Mucosa of gallbladder (tissue), 1 donor: ENCODE data around the gene FAM3D. TPM values are rescaled to one million over a fixed set of nuclear protein-coding genes. Genes with fewer than 3 reads are reported as not detected.

Experiments used
- DNase-seq: peaks from one replicate; pipeline ENCODE4 v3.0.0-alpha.2; 2020; ENCODE audit warnings: low spot score
- total RNA-seq: library from RNA; stranded (reverse); gene quantifications from one replicate; pipeline ENCODE4 v1.2.1, GENCODE V29; 2021
- donor health status: DM: no; HTN: no; CAD: no.

The FAM3D gene
- total RNA-seq, 1 donor from 2014 or later, result 98.6 TPM

GRCh38 chr3:58656631-58657030, 9.9 kb downstream of the FAM3D start:
- no peak for DNase-seq

GRCh38 chr3:58654466-58654865, 12.1 kb downstream of the FAM3D start:
- no peak for DNase-seq

GRCh38 chr3:58652624-58653023, 13.9 kb downstream of the FAM3D start:
- DNase-seq, result no peak

DNA sequence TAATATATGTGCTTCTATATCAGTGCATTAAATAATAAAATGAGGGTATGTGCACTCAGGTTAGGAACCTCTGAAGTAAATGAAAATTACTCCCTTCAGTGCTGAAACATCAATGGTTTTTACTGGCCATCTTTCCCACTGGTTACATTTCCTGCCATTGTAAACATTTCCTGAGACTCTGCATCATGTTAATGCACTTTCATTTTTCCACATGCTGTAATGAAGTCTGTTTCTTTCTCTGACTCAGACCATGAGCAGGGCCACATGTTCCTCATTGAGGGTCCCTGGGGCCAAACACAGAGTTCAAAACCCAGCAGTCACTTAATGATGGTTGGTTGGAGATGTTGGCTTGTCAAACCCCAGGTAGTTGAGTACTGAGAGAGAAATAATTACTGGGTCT, 15.3 kb downstream of the FAM3D start:
- no peak for DNase-seq

DNA sequence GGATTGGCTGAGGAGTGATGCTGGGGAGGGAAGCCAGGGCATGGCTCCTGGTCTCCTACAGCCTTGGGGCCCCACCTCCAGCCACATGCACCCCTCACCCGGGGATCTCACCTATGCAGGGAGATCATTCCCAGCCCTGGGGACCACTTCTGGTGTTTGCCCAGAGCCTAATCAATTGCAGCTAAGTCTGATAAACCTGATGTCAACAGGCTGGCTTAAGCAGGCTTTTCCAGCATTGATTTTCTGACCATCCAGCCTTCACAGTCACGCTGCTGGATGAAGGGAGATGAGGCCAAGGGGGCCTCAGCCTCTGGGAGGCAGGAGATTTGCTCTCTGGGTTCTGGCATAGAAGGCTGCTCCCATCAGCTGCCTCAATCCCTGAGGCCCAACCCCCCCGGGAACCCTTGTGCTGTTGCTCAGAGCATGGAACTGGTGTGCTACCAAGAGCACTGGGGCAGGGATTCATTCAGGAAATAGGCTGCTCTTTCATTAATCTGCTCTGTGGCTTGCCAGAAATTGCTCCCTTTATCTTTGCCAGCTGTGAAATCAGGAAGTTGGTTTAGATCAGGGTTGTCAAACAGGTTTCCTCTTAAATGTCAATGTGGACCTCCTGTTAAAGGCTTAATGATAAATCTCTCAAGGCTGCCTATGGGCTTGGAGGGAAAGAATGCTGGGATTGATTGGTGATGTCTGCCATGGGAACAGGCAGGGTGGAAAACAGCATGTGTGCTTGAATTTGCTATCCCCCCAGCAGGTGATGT, 19.0 kb downstream of the FAM3D start:
- peak; percentile 73 for DNase-seq

DNA sequence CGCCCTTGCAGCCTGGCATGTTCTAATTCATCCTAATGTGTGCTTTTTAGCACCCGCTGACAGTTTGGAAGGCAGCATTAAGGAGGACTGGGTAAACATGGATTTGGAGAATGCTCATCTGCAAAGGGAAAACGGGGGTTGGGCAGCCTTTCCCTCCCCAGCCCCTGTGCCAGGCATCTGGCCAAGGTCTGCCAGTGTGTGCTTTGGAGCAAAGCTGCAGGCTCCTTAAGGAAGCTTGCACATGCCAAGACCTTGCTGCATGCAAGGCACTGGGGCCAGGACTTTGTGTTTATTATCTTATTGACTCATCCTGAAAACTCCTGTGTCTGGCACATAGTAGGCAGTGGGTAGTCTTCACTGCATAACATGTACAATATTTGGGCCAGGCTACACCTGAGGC, 20.1 kb downstream of the FAM3D start:
- DNase-seq, result peak; percentile 60

GRCh38 chr3:58645726-58646125, 20.8 kb downstream of the FAM3D start:
- no peak for DNase-seq

DNA sequence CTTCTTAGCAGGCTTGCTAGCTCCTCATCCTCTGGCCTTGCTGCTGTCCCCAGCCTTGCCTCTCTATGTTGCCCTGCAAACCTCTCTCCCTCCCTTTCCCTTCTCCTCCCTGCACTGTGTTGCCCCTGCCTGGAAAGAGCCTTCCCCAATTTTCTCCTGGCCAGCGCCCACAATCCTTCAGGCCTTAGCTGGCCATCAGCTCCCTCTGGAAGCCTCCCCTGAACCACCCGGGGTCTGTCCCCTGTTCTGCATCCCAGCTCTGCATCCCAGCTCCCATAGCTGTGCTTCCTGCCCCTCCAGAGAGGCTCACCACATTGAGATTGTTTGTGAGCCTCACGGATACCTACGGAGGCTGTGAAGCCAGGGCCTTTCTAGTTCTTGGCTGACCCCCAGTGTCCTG, 23.7 kb downstream of the FAM3D start:
- no peak for DNase-seq

DNA sequence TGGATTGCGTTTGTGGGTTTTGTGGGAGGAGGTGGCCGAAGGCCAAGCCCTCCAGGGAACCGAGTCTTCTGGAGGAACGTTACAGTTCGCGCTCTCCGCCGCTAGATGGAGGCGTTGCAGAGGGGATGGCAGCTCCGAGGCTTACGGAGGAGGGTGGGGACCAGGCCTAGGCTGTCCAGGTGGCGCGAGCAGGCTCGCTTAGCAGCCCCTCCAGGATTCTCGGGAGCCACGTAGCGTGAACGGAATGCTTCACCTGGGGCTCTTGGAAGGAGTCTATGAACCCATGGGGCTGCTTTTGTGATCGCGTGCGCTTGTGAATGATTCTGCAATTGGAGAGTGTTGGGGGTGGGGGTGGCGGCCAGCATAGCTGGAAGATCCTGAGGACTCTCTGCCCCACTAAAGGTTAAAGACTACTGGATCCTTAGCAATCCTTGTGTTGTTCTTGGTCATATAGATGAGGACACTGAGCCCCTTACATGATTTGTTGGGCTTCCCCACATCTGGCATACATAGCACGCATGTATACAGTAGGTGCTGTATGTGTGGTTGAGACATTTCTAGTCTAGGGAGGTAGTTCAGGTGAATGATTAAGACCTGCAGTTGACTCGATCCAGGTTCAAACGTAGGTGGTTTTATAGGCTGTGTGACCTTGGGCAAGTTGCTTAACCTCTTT, 25.7 kb downstream of the FAM3D start:
- DNase-seq, result peak; percentile 66

DNA sequence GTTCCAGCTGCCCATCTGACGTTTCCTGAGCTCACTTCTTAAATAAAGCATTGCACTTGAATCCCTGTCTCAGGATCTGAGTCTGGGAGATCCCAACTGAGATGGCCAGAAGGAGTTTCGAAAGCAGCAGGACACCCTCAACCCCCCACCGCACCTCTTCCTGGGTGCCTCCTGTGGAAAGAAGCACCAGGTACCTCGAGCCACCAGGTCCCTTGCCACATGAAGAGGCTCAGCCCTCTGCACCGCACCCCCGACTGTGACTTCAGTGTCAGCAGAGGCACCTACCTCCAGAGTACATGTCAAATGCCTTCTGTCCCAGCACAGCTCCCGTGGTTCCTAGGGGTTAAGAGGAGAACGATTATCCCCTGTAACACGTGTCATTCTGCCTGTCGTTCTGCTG, 26.7 kb downstream of the FAM3D start:
- no peak for DNase-seq

GRCh38 chr3:58639001-58639400, 27.6 kb downstream of the FAM3D start:
- no peak for DNase-seq

DNA sequence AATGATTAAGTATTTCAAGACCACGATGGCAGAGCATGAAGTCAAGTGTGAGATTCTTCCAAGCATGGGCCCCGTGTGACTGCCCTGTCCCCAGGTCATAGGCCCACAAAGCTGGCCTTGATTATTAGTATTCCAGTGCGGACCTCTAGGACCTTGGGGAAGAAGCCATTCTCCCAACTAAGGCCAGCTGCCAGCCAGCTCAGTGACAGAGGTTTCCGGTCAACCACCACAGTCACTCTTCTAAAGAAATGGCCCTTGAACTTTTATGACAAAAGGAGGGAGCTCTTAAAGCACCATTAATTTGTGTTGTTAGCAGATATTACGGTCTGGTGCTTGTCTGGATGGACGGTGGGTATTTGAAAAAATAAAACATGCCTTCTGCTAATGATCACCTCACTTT, 28.0 kb downstream of the FAM3D start:
- DNase-seq, result no peak

- DNase-seq, result no peak
Observed at GRCh38 chr3:58637509-58637908, 29.1 kb downstream of the FAM3D start.

GRCh38 chr3:58635371-58636285, 30.9 kb downstream of the FAM3D start:
- no peak for DNase-seq

DNA sequence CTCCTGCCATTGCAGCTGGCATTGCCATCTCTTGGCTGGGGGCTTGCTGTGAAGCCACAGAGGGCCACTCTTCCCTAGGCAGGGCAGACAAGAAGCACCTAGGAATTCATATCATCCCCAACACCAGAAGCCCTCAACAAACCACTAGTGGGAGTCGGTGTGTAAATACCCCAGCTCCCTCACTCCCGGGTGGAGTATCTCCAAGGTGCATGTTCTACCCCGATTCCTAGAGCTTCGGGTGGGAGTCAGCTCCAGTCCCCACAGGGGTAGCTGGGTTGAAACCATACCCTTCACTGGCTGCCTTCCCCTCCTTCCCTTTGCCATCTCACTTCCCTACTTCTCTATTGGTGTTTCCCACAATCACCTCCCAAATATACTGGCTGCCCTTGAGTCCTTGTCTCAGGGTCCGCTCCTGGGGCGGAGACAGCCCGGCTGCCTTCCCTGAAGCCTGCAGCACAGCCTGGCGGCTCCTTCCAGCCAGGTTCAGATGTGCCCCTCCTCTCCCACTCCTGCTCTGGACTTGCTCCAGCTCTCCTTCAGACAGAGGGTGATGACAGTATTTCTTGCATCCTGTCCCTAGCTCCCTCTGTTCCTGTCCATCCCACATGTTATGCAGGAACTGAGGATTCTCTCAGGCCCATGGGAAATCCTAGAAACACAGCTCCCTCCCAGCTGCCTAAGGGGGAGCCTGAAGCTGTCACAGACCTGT, 33.3 kb downstream of the FAM3D start:
- DNase-seq, result no peak

DNA sequence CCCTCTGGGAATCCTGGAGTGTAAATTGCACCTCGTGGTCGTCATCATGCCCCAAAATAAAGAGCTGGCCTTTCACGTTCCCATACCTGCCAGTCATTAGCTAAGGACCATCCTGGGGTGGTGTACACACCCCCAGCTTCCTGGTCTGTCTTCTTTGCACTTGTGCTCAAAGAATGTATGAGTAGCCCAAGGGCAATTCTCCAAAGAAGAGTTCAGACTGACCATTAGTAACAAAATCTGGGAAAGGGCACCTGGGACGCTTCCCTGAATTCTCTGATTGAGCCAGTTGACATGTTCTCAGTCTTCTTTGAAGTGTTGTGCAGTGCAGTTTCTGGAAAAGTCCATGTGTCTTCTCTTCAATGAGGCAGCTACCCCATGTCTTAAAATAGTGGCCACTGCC, 34.8 kb downstream of the FAM3D start:
- DNase-seq, result no peak

- no peak for DNase-seq
Observed at GRCh38 chr3:58630710-58631092, 35.9 kb downstream of the FAM3D start.

DNA sequence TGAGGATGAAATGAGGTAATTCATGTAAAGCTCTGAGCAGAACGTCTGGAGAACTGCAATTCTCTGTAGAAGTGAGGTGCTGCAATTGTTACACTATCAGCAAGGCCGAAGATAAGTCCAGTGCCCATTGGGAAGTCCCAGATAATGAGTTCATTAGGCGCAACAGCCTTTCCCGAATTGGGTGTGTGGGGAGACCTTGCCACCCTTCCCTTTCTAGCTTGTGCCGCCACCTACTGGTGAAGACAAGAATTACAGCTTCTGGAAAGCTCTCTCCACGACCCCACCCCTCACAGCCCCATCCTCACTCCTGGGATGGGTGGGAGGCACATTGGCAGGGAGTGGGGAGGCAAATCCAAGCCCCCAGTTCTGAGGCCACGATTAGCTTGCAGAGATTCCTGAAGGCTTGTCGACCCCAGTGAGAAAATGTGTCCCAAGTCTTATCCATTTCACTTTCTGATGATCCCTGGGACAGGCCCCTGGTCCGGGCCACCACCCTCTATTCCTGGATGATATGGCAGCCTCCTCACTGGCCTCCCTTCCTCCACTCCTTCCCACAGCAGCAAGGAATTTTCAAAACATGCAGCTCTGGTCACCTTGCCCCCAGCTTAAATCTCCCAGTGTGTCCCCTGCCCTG, 36.4 kb downstream of the FAM3D start:
- DNase-seq, result peak; percentile 51

DNA sequence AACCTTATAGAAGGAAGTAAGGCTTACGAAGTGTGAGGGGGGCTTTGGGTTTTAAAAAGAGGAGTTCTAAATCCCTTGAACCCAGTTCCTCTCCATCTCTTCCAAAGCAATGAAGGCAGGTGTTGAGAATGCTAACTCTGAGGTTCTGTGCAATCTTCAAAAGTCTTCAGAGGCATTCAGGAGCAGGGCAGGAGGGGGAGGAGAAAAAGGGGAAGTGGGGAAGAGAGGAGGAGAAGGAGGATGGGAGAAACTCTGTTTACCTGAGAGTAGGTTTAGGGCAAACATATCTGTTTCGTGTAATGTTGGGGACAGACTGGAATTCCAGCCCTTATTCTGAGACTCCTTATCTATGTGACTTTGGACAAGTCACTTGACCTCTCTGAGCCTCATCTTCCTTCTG, 36.9 kb downstream of the FAM3D start:
- DNase-seq, result no peak

DNA sequence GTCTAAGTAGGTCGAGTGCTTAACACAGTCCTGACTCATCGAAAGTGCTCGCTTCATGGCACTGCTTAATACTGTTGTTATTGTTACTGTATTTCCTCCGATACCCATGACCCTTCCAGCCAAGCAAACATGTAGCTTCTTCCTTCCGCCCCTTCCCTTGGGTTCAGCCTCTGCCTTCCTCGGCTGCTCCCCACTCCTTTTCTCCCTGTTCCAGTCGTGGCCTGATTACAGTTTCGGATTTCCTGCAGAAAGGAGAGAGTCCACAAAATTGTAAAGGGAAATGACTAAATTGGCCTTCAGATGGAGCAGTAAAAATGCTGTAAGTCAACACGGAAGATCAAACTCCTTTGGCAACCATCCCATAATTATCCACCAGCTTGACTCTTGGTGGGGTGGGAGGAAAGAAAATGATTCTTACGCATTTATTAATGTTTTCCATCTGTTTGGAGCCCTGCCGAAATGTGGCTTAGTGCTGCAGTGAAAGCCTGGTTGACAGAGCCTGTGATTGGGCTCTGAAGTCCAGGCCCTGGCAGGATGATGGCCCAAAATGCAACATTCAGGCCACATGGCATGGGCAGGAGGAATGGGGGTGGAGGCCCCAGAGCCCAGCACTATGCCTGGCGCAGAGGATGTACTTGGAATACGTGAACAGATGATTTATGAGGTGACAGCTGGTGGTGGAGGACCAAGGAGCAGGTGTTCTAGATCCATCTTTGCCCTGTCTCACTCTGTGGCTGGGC, 37.6 kb downstream of the FAM3D start:
- no peak for DNase-seq

DNA sequence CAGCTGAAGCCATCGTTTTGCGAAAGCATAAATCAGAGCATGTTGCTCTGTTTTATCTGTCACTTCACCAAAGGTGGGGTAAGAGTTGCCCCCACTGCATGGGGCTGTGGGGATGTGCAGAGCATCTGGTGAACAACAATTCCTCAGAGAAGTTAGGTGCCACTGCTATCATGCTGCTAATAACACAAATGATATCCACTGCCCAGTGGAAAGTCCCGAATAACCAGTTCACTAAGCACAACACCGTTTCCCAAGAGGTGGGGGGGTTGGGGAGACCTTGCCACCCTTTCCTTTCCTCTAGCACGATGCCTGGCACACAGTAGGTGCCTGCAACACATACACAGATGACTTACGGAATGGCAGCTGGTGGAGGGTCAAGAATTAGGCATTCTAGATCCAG, 38.6 kb downstream of the FAM3D start:
- no peak for DNase-seq
